PC-3 (cell line): ENCODE data around the gene RABGAP1L. TPM values are rescaled to one million over a fixed set of nuclear protein-coding genes. Genes with fewer than 3 reads are reported as not detected.

ENCODE experiments used
- ATAC-seq: fragments of 200-7000 bp; cut with Tn5 transposase; 2 replicates; pipeline ENCODE4 v1.9.1; 2020; ENCODE audit warnings: mild to moderate bottlenecking, moderate library complexity
- BruUV-seq: library from RNA; stranded (reverse); fragments of 400-500 nt; replicated peaks from 2 replicates; lab custom pipeline; 2021; lab: Mats Ljungman, UMichigan
- CTCF ChIA-PET: fragments of 300-600 bp; sonication (Branson Sonifier 250); formaldehyde crosslinking; loops from one replicate; lab custom pipeline; 2022; ENCODE audit warnings: antibody characterized with exemption; lab: Charles Lee
- POLR2A ChIA-PET: fragments of 300-600 bp; sonication (Branson Sonifier 250); formaldehyde crosslinking; loops from one replicate; lab custom pipeline; 2022; ENCODE audit warnings: antibody characterized with exemption; ENCODE audit not compliant: unreplicated experiment; lab: Charles Lee
- DNase-seq: peaks from one replicate; pipeline ENCODE4 v3.0.0-alpha.2; 2015
- H2AFZ ChIP-seq: fragments of 300-600 bp; sonication (generic); 2 replicates; pipeline ENCODE4 v1.6.0; 2016; ENCODE audit warnings: antibody characterized with exemption, low read length
- H3F3A ChIP-seq: fragments of 300-600 bp; sonication (generic); one replicate; pipeline ENCODE4 v1.6.0; 2017; ENCODE audit warnings: antibody characterized with exemption, low read length, control low read depth, mild to moderate bottlenecking; ENCODE audit not compliant: unreplicated experiment
- H3K27ac ChIP-seq: fragments of 300-600 bp; sonication (generic); 2 replicates; pipeline ENCODE4 v1.5.1; 2016; ENCODE audit warnings: mild to moderate bottlenecking, low read length
- H3K27me3 ChIP-seq: fragments of 300-600 bp; sonication (generic); 2 replicates; pipeline ENCODE4 v1.6.1; 2016; ENCODE audit warnings: low read length, mixed read lengths
- H3K36me3 ChIP-seq: fragments of 300-600 bp; sonication (generic); 2 replicates; pipeline ENCODE4 v1.6.1; 2016; ENCODE audit warnings: low read depth, mixed run types, low read length, mixed read lengths
- H3K4me1 ChIP-seq: fragments of 300-600 bp; sonication (generic); 2 replicates; pipeline ENCODE4 v1.5.1; 2016; ENCODE audit warnings: low read length; ENCODE audit not compliant: insufficient read depth
- H3K4me2 ChIP-seq: fragments of 300-600 bp; sonication (generic); 2 replicates; pipeline ENCODE4 v1.6.0; 2016; ENCODE audit warnings: low read length
- H3K4me3 ChIP-seq: fragments of 300-600 bp; sonication (generic); 2 replicates; pipeline ENCODE4 v1.5.1; 2016; ENCODE audit warnings: mild to moderate bottlenecking, low read length, mixed read lengths
- H3K79me2 ChIP-seq: fragments of 300-600 bp; sonication (generic); 2 replicates; pipeline ENCODE4 v1.6.1; 2017; ENCODE audit warnings: low read length, mixed read lengths
- H3K9ac ChIP-seq: fragments of 300-600 bp; sonication (generic); 2 replicates; pipeline ENCODE4 v1.6.0; 2016; ENCODE audit warnings: mild to moderate bottlenecking, low read length
- H3K9me2 ChIP-seq: fragments of 300-600 bp; sonication (generic); replicated peaks from 2 replicates; pipeline ENCODE4 v1.6.1; 2016; ENCODE audit warnings: mixed run types, low read length, mixed read lengths
- H3K9me3 ChIP-seq: fragments of 300-600 bp; sonication (generic); 2 replicates; pipeline ENCODE4 v1.6.1; 2016; ENCODE audit warnings: low read length, mixed read lengths
- H4K20me1 ChIP-seq: fragments of 300-600 bp; sonication (generic); 2 replicates; pipeline ENCODE4 v1.6.1; 2016; ENCODE audit warnings: low read length, mixed read lengths
- CTCF ChIP-seq: fragments of 300-600 bp; sonication (generic); conservative IDR thresholded peaks from 2 replicates; pipeline ENCODE4 v1.5.1; 2017; ENCODE audit warnings: antibody characterized with exemption, low read depth, mild to moderate bottlenecking, low read length
- EZH2 ChIP-seq: fragments of 300-600 bp; sonication (generic); IDR thresholded peaks from one replicate; pipeline ENCODE4 v1.6.1; 2017; ENCODE audit warnings: antibody characterized with exemption, mild to moderate bottlenecking, low read length; ENCODE audit not compliant: unreplicated experiment
- EZH2phosphoT487 ChIP-seq: fragments of 300-600 bp; sonication (generic); IDR thresholded peaks from 2 replicates; pipeline ENCODE4 v1.6.1; 2018; ENCODE audit warnings: mild to moderate bottlenecking, antibody characterized with exemption, low read length, borderline replicate concordance
- intact Hi-C: fragments of 100-400 bp; cut with micrococcal nuclease; formaldehyde crosslinking; loops from 2 replicates; pipeline ENCODE4 v1.9.0; 2023
- total RNA-seq: library from RNA; depleted of rRNA; stranded (reverse); fragments of >200 nt; gene quantifications from 2 replicates; pipeline ENCODE4 v1.2.3, GENCODE V29; 2014

The RABGAP1L gene
- total RNA-seq, 1 experiment from 2014 or later: 24.4 TPM

- Histone ChIP-seq H3K9me3 (no peaks in the 10 kb centered on the region), H3K9ac (no peak overlapping the region), H3F3A (no peaks in the 10 kb centered on the region), H3K9me2 (no peaks in the 10 kb centered on the region), H3K27me3 (no peaks in the 10 kb centered on the region), H2AFZ (no peak overlapping the region), H3K4me1 (no peaks in the 10 kb centered on the region), H3K36me3 (no peaks in the 10 kb centered on the region), H3K79me2 (no peaks in the 10 kb centered on the region), H3K27ac (no peak overlapping the region), H4K20me1 (no peaks in the 10 kb centered on the region), H3K4me2 (no peak overlapping the region), H3K4me3 (no peak overlapping the region)
- no peak for TF ChIP-seq EZH2phosphoT487
- no peak for TF ChIP-seq CTCF
- no peak for TF ChIP-seq EZH2
- intact Hi-C loops: loop anchor here (10.0 kb wide), 1 partner anchor 139 kb away; no protein-coding TSS in a partner anchor
- DNase-seq: no peak
- POLR2A ChIA-PET: no interaction called here
- ATAC-seq: no peak
- CTCF ChIA-PET: no interaction called here
- BruUV-seq: no TSS peak
These were observed 254.9 kb downstream of the RABGAP1L start for GRCh38 chr1:174414203-174414602.

GRCh38 chr1:174415506-174415905, 256.2 kb downstream of the RABGAP1L start:
- Histone ChIP-seq H3K27ac (no peak overlapping the region), H3K4me2 (no peak overlapping the region), H2AFZ (no peak overlapping the region), H3F3A (no peaks in the 10 kb centered on the region), H3K36me3 (no peaks in the 10 kb centered on the region), H3K9ac (no peak overlapping the region), H3K4me1 (no peaks in the 10 kb centered on the region), H3K9me2 (no peaks in the 10 kb centered on the region), H3K79me2 (no peaks in the 10 kb centered on the region), H3K4me3 (no peak overlapping the region), H3K27me3 (no peaks in the 10 kb centered on the region), H3K9me3 (no peaks in the 10 kb centered on the region), H4K20me1 (no peaks in the 10 kb centered on the region)
- intact Hi-C loops: loop anchor here (10.0 kb wide), 1 partner anchor 141 kb away; no protein-coding TSS in a partner anchor
- POLR2A ChIA-PET: no interaction called here
- ATAC-seq (no peak), DNase-seq (no peak)
- TF ChIP-seq EZH2 (no peak), EZH2phosphoT487 (no peak), CTCF (no peak)
- CTCF ChIA-PET: no interaction called here
- no TSS peak for BruUV-seq

GRCh38 chr1:174417921-174418320, 258.6 kb downstream of the RABGAP1L start:
- no peaks in the 10 kb centered on the region for H3K79me2 ChIP-seq
- no peak overlapping the region for H3K4me3 ChIP-seq
- H3K27me3 ChIP-seq: no peaks in the 10 kb centered on the region
- no peaks in the 10 kb centered on the region for H3K9me3 ChIP-seq
- TF ChIP-seq EZH2phosphoT487 (no peak), EZH2 (no peak), CTCF (no peak)
- no TSS peak for BruUV-seq
- no peak overlapping the region for H2AFZ ChIP-seq
- intact Hi-C loops: loop anchor here (10.0 kb wide), 1 partner anchor 143 kb away; no protein-coding TSS in a partner anchor
- H3K9ac ChIP-seq: no peak overlapping the region
- H3K27ac ChIP-seq: no peak overlapping the region
- no peaks in the 10 kb centered on the region for H3F3A ChIP-seq
- H3K9me2 ChIP-seq: no peaks in the 10 kb centered on the region
- no peaks in the 10 kb centered on the region for H3K4me1 ChIP-seq
- no peak overlapping the region for H3K4me2 ChIP-seq
- ChIA-PET POLR2A (no interaction called here), CTCF (no interaction called here)
- H3K36me3 ChIP-seq: no peaks in the 10 kb centered on the region
- no peaks in the 10 kb centered on the region for H4K20me1 ChIP-seq
- DNase-seq (no peak), ATAC-seq (no peak)
